Adrenal gland (tissue), 12 donors: ENCODE measurements around the gene PIEZO1. TPM values are rescaled to one million over a fixed set of nuclear protein-coding genes. Genes with fewer than 3 reads are reported as not detected.

Experiments
- DNase-seq, 7 donors: peaks; one replicate each; pipeline ENCODE4 v3.0.0-alpha.2; 2019 to 2020
- H3K27ac ChIP-seq, 5 donors: fragments of 200-600 bp; sonication (generic) in 4 of 5; 1 replicate in 3 of 5; 2 replicates in 2 of 5; pipeline versions ENCODE4 v1.5.1 to v1.8.0; 2016 to 2020; ENCODE audit warnings: mild to moderate bottlenecking in 1 of 5
- H3K27me3 ChIP-seq: fragments of 200-600 bp; 2 replicates; pipeline ENCODE4 v1.8.0; 2021
- H3K36me3 ChIP-seq, 2 donors: fragments of 200-600 bp; replicated peaks in 1 of 2; 1 replicate in 1 of 2; 2 replicates in 1 of 2; pipeline versions ENCODE4 v1.5.1 to v1.8.0; 2018 to 2022
- H3K4me1 ChIP-seq, 2 donors: fragments of 200-600 bp; replicated peaks in 1 of 2; 1 replicate in 1 of 2; 2 replicates in 1 of 2; pipeline versions ENCODE4 v1.5.1 to v1.8.0; 2018 to 2021
- H3K4me3 ChIP-seq, 4 donors: fragments of 200-600 bp; sonication (generic) in 3 of 4; one replicate each; pipeline ENCODE4 v1.5.1; 2016 to 2018
- H3K9me3 ChIP-seq, 3 donors: fragments of 200-600 bp; sonication (generic) in 1 of 3; replicated peaks in 1 of 3; 1 replicate in 2 of 3; 2 replicates in 1 of 3; pipeline versions ENCODE4 v1.5.1 to v1.8.0; 2016 to 2021
- POLR2A ChIP-seq, 2 donors: fragments of 450-650 bp; IDR thresholded peaks; one replicate each; pipeline ENCODE4 v1.6.1; 2017; ENCODE audit warnings: antibody characterized with exemption in 2 of 2, mild to moderate bottlenecking in 2 of 2, moderate library complexity in 1 of 2
- WGBS, 4 donors: extraction: QIAGEN DNeasy Blood & Tissue Kit in 2 of 4; methylation state at CpG; one replicate each; pipeline versions ENCODE4 v1.1.5 to v1.1.7; 2013 to 2017; 5-methylcytosine and 5-hydroxymethylcytosine counted together
- intact Hi-C, 2 donors: fragments of 100-400 bp; cut with DNase I; formaldehyde crosslinking; loops; one replicate each; pipeline versions ENCODE4 v1.14.1 to v1.15.0; 2022 to 2023
- polyA plus RNA-seq, 3 donors: library from polyadenylated mRNA; stranded (reverse); fragments of 200-250 nt in 2 of 3; fragments of 350-450 nt in 1 of 3; fragmentation: Illumina TruSeq in 1 of 3; extraction: RNeasy Lipid Tissue Mini Kit (QIAGEN cat#74804) in 1 of 3; gene quantifications; one replicate each; pipeline ENCODE4 v1.2.3, GENCODE V29; 2013 to 2014
- total RNA-seq, 9 donors: library from RNA; depleted of rRNA in 4 of 9; stranded (reverse); fragments of >200 nt in 4 of 9; fragments of 120-200 nt in 1 of 9; fragmentation: NEBNext Ultra II Directional in 1 of 9; extraction: Animal tissue kit (Norgen Biotek cat#: 25700) in 1 of 9; gene quantifications; one replicate each; pipeline versions ENCODE4 v1.1.0 to v1.2.4, GENCODE V29; 2013 to 2023
- TF ChIP-seq, protein P1 (sequence below), 6 experiments: fragments of 450-650 bp in 4 of 6; fragments of 200-600 bp in 2 of 6; sonication (generic) in 1 of 6; IDR thresholded peaks; 1 replicate in 5 of 6; 2 replicates in 1 of 6; pipeline versions ENCODE4 v1.5.1 to v1.8.0; 2016 to 2021; ENCODE audit warnings: antibody characterized with exemption in 6 of 6, mild to moderate bottlenecking in 2 of 6, moderate library complexity in 1 of 6
- donor health status: healthy with polysubstance abuse.
- donor health status: Bipolar disorder and iron deficiency.
- donor health status: DM: yes; HTN: yes; CAD: no.
- donor health status: DM: no; HTN: no; CAD: no.
- donor health status: DM: no; HTN: no; CAD: no.
- donor health status: DM: yes; HTN: yes; CAD: no.

PIEZO1 gene
- total and polyA plus RNA-seq, 12 donors = 7.9 to 327 (median 92.4) TPM

DNA sequence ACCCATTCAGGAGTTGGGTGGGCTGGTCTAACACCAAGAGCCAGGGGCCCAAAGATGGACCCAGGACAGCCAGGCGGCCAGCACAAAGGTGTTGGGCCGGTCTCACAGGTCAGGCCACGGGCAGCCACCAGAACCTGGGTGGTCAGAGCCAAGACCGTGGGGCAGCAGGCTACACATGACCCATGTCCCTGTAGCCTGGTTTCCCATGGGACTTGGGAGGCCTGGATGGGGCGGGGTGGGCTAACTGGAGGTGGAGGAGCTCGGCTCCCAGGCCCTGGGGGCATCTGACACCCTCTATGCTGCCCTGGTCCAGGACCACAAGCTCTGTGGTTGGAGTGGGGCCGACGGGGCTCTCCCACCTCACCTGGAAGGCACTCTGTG, 61.5 kb downstream of the PIEZO1 start:
- Histone ChIP-seq H3K27me3 (no peaks in the 10 kb centered on the region), H3K4me3 (no peak overlapping the region), H3K4me1 (no peaks in the 10 kb centered on the region), H3K27ac (no peak overlapping the region), H3K36me3 (peaks cover 0 to 82% of the 10 kb centered on the region in 2 donors), H3K9me3 (no peaks in the 10 kb centered on the region)
- DNase-seq = no peak
- intact Hi-C loops = no loop called here
- TF ChIP-seq, protein P1, sequence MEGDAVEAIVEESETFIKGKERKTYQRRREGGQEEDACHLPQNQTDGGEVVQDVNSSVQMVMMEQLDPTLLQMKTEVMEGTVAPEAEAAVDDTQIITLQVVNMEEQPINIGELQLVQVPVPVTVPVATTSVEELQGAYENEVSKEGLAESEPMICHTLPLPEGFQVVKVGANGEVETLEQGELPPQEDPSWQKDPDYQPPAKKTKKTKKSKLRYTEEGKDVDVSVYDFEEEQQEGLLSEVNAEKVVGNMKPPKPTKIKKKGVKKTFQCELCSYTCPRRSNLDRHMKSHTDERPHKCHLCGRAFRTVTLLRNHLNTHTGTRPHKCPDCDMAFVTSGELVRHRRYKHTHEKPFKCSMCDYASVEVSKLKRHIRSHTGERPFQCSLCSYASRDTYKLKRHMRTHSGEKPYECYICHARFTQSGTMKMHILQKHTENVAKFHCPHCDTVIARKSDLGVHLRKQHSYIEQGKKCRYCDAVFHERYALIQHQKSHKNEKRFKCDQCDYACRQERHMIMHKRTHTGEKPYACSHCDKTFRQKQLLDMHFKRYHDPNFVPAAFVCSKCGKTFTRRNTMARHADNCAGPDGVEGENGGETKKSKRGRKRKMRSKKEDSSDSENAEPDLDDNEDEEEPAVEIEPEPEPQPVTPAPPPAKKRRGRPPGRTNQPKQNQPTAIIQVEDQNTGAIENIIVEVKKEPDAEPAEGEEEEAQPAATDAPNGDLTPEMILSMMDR (IDR thresholded peaks at IDR 0.05) = no peak
- TF ChIP-seq POLR2A (IDR thresholded peaks at IDR 0.05) = no peak
- 83 to 95% (median 92%) methylated on average over 2 to 8 of the region's 8 CpGs for WGBS, 4 donors

DNA sequence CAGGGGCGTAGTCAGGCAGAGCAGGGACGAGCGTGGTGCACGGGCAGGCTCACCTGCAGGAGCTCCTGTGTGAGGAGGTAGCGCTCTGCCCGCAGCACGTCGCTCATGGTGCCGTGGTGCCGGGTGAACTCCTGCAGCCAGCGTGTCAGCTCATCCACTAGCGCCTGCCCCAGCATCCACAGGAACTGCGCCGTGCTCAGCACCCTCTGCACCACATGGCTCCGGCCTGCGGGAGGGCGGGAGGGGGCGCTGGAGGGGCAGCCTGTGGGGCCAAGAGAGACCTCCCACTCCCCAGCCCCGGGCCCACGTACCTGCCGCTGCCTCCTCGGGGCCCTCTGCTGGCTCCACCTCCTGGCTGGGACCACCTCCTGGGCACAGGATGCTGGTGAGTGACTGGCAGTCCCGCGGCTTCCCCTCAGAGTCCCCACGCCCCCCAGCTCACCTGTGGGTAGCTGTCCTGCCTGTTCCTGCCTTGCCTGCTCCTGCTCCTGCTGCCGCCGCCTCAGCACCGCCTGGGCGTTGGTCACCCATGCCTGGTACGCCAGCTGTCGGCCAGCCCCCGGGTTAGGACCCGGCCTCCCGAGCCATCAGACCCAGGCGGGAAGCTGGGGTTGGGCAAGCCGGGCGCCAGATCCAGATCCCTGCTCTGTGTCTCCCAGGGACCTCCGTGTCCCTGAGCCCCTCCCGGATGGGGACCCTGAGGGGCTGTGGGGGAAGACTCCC, 62.1 kb downstream of the PIEZO1 start:
- no peak for DNase-seq
- Histone ChIP-seq H3K9me3 (no peaks in the 10 kb centered on the region), H3K27ac (no peak overlapping the region), H3K4me1 (no peaks in the 10 kb centered on the region), H3K27me3 (no peaks in the 10 kb centered on the region), H3K4me3 (no peak overlapping the region), H3K36me3 (peaks cover 0 to 87% of the 10 kb centered on the region in 2 donors)
- WGBS, 4 donors = 87 to 96% (median 93%) methylated on average over 18 to 39 of the region's 39 CpGs
- TF ChIP-seq, protein P1 (IDR thresholded peaks at IDR 0.05) = no peak
- no peak for TF ChIP-seq POLR2A (IDR thresholded peaks at IDR 0.05)
- intact Hi-C loops = no loop called here

DNA sequence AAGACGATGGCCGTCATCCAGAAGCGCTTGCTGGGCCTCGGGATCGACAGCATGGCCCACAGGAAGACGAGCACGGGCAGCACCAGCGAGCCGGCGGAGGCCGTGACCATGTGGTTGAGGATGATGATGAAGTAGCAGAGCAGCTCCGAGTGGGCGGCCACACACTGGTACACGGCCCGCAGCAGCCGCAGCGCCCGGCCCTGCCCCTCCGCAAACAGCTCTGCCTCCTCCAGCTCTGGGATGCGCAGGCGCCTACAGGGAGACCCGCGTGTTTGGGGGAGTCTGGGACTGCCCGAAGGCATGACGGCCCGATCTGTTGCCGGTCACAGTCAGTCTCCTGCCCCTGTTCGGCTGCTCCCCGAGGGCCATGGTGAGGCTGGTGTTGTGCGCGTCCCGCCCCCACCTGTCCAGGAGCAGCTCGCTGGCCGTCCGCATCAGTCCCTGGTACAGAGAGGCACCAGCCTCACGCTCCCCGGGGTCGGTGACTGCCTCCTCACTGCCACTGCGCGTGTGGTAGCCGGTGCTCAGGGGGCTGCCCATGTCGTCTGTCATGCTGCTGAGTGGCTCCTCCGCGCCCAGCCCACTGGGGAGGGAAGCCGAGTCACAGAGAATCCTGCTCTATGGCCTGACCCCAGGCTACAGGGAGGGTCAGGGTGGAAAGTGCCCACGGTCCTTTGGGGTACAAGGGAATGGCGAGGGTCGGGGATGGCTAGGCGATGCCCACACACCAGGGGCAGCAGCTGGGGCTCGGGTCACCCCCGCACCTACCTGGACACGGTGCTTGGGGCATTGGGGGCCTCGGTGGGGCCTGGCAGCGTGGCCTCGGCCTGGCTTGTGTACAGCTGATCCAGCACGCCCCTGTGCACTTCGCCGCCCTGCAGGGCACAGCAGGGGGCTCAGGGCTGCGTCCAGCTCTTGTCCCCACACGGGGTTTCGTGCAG, 62.9 kb downstream of the PIEZO1 start:
- peaks cover 0 to 93% of the 10 kb centered on the region in 2 donors for H3K36me3 ChIP-seq
- H3K4me1 ChIP-seq = no peaks in the 10 kb centered on the region
- TF ChIP-seq, protein P1 (IDR thresholded peaks at IDR 0.05) = no peak
- no peak for TF ChIP-seq POLR2A (IDR thresholded peaks at IDR 0.05)
- no peaks in the 10 kb centered on the region for H3K27me3 ChIP-seq
- H3K9me3 ChIP-seq = no peaks in the 10 kb centered on the region
- H3K27ac ChIP-seq = no peak overlapping the region
- 90 to 97% (median 95%) methylated on average over 30 to 61 of the region's 61 CpGs for WGBS, 4 donors
- intact Hi-C loops = no loop called here
- no peak overlapping the region for H3K4me3 ChIP-seq
- DNase-seq = no peak

DNA sequence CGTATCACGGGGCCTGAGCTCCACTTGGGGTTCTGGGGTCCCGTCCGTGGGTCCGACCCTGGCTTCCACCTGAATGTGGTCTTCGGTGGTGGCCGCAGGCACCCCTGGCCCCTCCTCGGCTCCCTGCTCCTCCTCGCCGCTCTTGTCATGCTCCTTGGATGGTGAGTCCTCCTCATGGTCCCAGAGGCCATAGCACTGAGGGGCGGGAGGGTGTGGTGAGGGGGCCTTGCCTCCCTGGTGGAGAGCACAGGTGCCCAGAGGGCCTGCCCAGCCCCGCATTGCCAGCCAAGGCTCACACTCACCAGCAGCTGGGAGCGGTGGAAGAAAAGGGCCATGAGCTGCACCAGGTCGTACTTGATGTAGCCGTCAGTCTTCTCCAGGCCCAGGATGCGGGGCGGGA, 63.8 kb downstream of the PIEZO1 start:
- no peak for DNase-seq
- no peak overlapping the region for H3K27ac ChIP-seq
- H3K9me3 ChIP-seq = no peaks in the 10 kb centered on the region
- no peaks in the 10 kb centered on the region for H3K27me3 ChIP-seq
- intact Hi-C loops = no loop called here
- H3K4me3 ChIP-seq = no peak overlapping the region
- peaks cover 0 to 93% of the 10 kb centered on the region in 2 donors for H3K36me3 ChIP-seq
- TF ChIP-seq, protein P1 (IDR thresholded peaks at IDR 0.05) = no peak
- no peak for TF ChIP-seq POLR2A (IDR thresholded peaks at IDR 0.05)
- 93 to 97% (median 94%) methylated on average over 10 to 17 of the region's 17 CpGs for WGBS, 4 donors
- no peaks in the 10 kb centered on the region for H3K4me1 ChIP-seq
